ACC112 (cell line): Measurements from ENCODE around the gene MOSMO.
A peak's percentile ranks its signal among the peaks of the same experiment; 100 is the strongest.

Source experiments
- H2AFZ ChIP-seq: fragments of 200-600 bp; sonication (generic); one replicate; pipeline ENCODE4 v1.6.0; 2017; ENCODE audit warnings: antibody characterized with exemption, low read length; ENCODE audit not compliant: unreplicated experiment
- H3K27ac ChIP-seq: fragments of 200-600 bp; sonication (generic); 2 replicates; pipeline ENCODE4 v1.5.1; 2014; ENCODE audit warnings: low read depth, mild to moderate bottlenecking, antibody characterized with exemption, low read length, moderate library complexity
- H3K27me3 ChIP-seq: fragments of 200-600 bp; sonication (generic); 2 replicates; pipeline ENCODE4 v1.6.1; 2014; ENCODE audit warnings: mild to moderate bottlenecking, antibody characterized with exemption, low read length, moderate library complexity, mixed read lengths; ENCODE audit not compliant: insufficient read depth
- H3K36me3 ChIP-seq: fragments of 200-600 bp; sonication (generic); 2 replicates; pipeline ENCODE4 v1.6.1; 2016; ENCODE audit warnings: mild to moderate bottlenecking, antibody characterized with exemption, low read length, moderate library complexity, mixed read lengths; ENCODE audit not compliant: insufficient read depth
- H3K4me1 ChIP-seq: fragments of 200-600 bp; sonication (generic); one replicate; pipeline ENCODE4 v1.6.1; 2016; ENCODE audit warnings: low read length, mixed read lengths; ENCODE audit not compliant: insufficient read depth, unreplicated experiment, control insufficient read depth
- H3K4me3 ChIP-seq: fragments of 200-600 bp; sonication (generic); 2 replicates; pipeline ENCODE4 v1.5.1; 2014; ENCODE audit warnings: mild to moderate bottlenecking, low read depth, low read length
- H3K79me2 ChIP-seq: fragments of 200-600 bp; sonication (generic); one replicate; pipeline ENCODE4 v1.6.0; 2016; ENCODE audit warnings: low read length; ENCODE audit not compliant: control insufficient read depth, unreplicated experiment, insufficient read depth

The MOSMO gene

GRCh38 chr16:22007509-22008214 lies at the start of gene MOSMO:
MOSMO (plus strand) TSS chr16:22008111; CDS start chr16:22008302, 191 bp downstream.
- Histone ChIP-seq H3K36me3 (no peaks in the 10 kb centered on the region), H3K4me3 (peak within 1 kb of the TSS; percentile 99), H3K79me2 (peaks cover 52% of the 10 kb centered on the region), H3K27me3 (no peaks in the 10 kb centered on the region), H3K27ac (peak within 1 kb of the TSS; percentile 55), H3K4me1 (peaks cover 16% of the 10 kb centered on the region), H2AFZ (peak within 1 kb of the TSS; percentile 98)

GRCh38 chr16:21959050-21959449 lies 48.9 kb upstream of the MOSMO start:
- Histone ChIP-seq H3K4me1 (peaks cover 11% of the 10 kb centered on the region), H3K79me2 (peaks cover 37% of the 10 kb centered on the region), H3K36me3 (peaks cover 53% of the 10 kb centered on the region), H3K4me3 (no peak overlapping the region), H3K27me3 (no peaks in the 10 kb centered on the region), H2AFZ (no peak overlapping the region), H3K27ac (no peak overlapping the region)

- Histone ChIP-seq H3K27ac (no peak overlapping the region), H2AFZ (no peak overlapping the region), H3K4me3 (no peak overlapping the region), H3K79me2 (peaks cover 4% of the 10 kb centered on the region), H3K27me3 (no peaks in the 10 kb centered on the region), H3K36me3 (peaks cover 66% of the 10 kb centered on the region), H3K4me1 (no peaks in the 10 kb centered on the region)
These were observed 45.4 kb upstream of the MOSMO start for GRCh38 chr16:21962475-21962874.

- no peaks in the 10 kb centered on the region for H3K4me1 ChIP-seq
- no peaks in the 10 kb centered on the region for H3K27me3 ChIP-seq
- H3K27ac ChIP-seq = no peak overlapping the region
- H3K79me2 ChIP-seq = no peaks in the 10 kb centered on the region
- H3K4me3 ChIP-seq = no peak overlapping the region
- H3K36me3 ChIP-seq = peaks cover 68% of the 10 kb centered on the region
- no peak overlapping the region for H2AFZ ChIP-seq
These were observed 44.0 kb upstream of the MOSMO start for GRCh38 chr16:21963887-21964286.

GRCh38 chr16:21964353-21964752 lies 43.6 kb upstream of the MOSMO start:
- no peak overlapping the region for H2AFZ ChIP-seq
- H3K4me3 ChIP-seq = no peak overlapping the region
- no peaks in the 10 kb centered on the region for H3K79me2 ChIP-seq
- H3K27me3 ChIP-seq = no peaks in the 10 kb centered on the region
- no peak overlapping the region for H3K27ac ChIP-seq
- no peaks in the 10 kb centered on the region for H3K4me1 ChIP-seq
- H3K36me3 ChIP-seq = peaks cover 69% of the 10 kb centered on the region

- Histone ChIP-seq H3K4me1 (peaks cover 11% of the 10 kb centered on the region), H3K79me2 (no peaks in the 10 kb centered on the region), H3K27me3 (no peaks in the 10 kb centered on the region), H3K27ac (no peak overlapping the region), H2AFZ (no peak overlapping the region), H3K36me3 (peaks cover 71% of the 10 kb centered on the region), H3K4me3 (no peak overlapping the region)
These were observed 36.1 kb upstream of the MOSMO start for GRCh38 chr16:21971856-21972255.

GRCh38 chr16:21973945-21974344 lies 34.0 kb upstream of the MOSMO start:
- peaks cover 11% of the 10 kb centered on the region for H3K4me1 ChIP-seq
- no peak overlapping the region for H3K27ac ChIP-seq
- H3K4me3 ChIP-seq = no peak overlapping the region
- H3K79me2 ChIP-seq = no peaks in the 10 kb centered on the region
- no peaks in the 10 kb centered on the region for H3K27me3 ChIP-seq
- H2AFZ ChIP-seq = no peak overlapping the region
- H3K36me3 ChIP-seq = peaks cover 68% of the 10 kb centered on the region

- H3K36me3 ChIP-seq = peaks cover 59% of the 10 kb centered on the region
- no peak overlapping the region for H2AFZ ChIP-seq
- no peaks in the 10 kb centered on the region for H3K4me1 ChIP-seq
- no peak overlapping the region for H3K4me3 ChIP-seq
- no peak overlapping the region for H3K27ac ChIP-seq
- H3K27me3 ChIP-seq = no peaks in the 10 kb centered on the region
- H3K79me2 ChIP-seq = no peaks in the 10 kb centered on the region
These were observed 27.9 kb upstream of the MOSMO start for GRCh38 chr16:21980032-21980431.

- H3K36me3 ChIP-seq = peaks cover 52% of the 10 kb centered on the region
- H3K79me2 ChIP-seq = no peaks in the 10 kb centered on the region
- H3K27ac ChIP-seq = no peak overlapping the region
These were observed 25.8 kb upstream of the MOSMO start for GRCh38 chr16:21982108-21982507.

GRCh38 chr16:21984062-21984461 lies 23.8 kb upstream of the MOSMO start:
- no peak overlapping the region for H3K4me3 ChIP-seq
- no peaks in the 10 kb centered on the region for H3K27me3 ChIP-seq
- H3K36me3 ChIP-seq = peaks cover 35% of the 10 kb centered on the region
- no peak overlapping the region for H3K27ac ChIP-seq
- no peak overlapping the region for H2AFZ ChIP-seq
- no peaks in the 10 kb centered on the region for H3K79me2 ChIP-seq
- H3K4me1 ChIP-seq = no peaks in the 10 kb centered on the region

More at GRCh38 chr16:21982108-21982507, 25.8 kb upstream of the MOSMO start:
- H2AFZ ChIP-seq = no peak overlapping the region
- H3K4me3 ChIP-seq = no peak overlapping the region
- H3K27me3 ChIP-seq = no peaks in the 10 kb centered on the region
- no peaks in the 10 kb centered on the region for H3K4me1 ChIP-seq

- Histone ChIP-seq H3K27me3 (no peaks in the 10 kb centered on the region), H2AFZ (no peak overlapping the region), H3K79me2 (no peaks in the 10 kb centered on the region), H3K4me1 (no peaks in the 10 kb centered on the region), H3K36me3 (peaks cover 26% of the 10 kb centered on the region), H3K27ac (no peak overlapping the region), H3K4me3 (no peak overlapping the region)
These were observed 22.4 kb upstream of the MOSMO start for GRCh38 chr16:21985524-21985923.
